Mesenchymal stem cell (in vitro differentiated cells and primary cell): Measurements from ENCODE around the gene PCDHB5.
"Not testable (repeated sequence)": the region's sequence is repeated elsewhere in the genome, so short reads cannot be mapped to it uniquely, and the experiment has no call there.

Experiments used
- DNase-seq: peaks from one replicate; pipeline ENCODE4 v3.0.0-alpha.2; 2013
- H2AFZ ChIP-seq: one replicate; pipeline ENCODE4 v1.6.1; 2013; ENCODE audit warnings: low read depth, mild to moderate bottlenecking, control low read depth, inconsistent platforms, low read length, moderate library complexity
- H2AK5ac ChIP-seq: 2 replicates; pipeline ENCODE4 v1.6.1; 2013; ENCODE audit warnings: low read length, moderate library complexity, mild to moderate bottlenecking, inconsistent platforms; ENCODE audit not compliant: severe bottlenecking
- H2BK120ac ChIP-seq: one replicate; pipeline ENCODE4 v1.6.1; 2013; ENCODE audit warnings: low read depth, mild to moderate bottlenecking, inconsistent platforms, low read length, moderate library complexity
- H2BK12ac ChIP-seq, 2 experiments: one replicate each; pipeline ENCODE4 v1.6.1; 2013; ENCODE audit warnings: inconsistent platforms in 2 of 2, low read length in 2 of 2, mild to moderate bottlenecking in 2 of 2, moderate library complexity in 2 of 2, control low read depth in 1 of 2
- H2BK15ac ChIP-seq: one replicate; pipeline ENCODE4 v1.6.1; 2013; ENCODE audit warnings: mild to moderate bottlenecking, low read depth, inconsistent platforms; ENCODE audit not compliant: poor library complexity, severe bottlenecking
- H2BK5ac ChIP-seq: 2 replicates; pipeline ENCODE4 v1.6.1; 2013; ENCODE audit warnings: low read depth, mild to moderate bottlenecking, low read length, control low read depth, inconsistent platforms; ENCODE audit not compliant: poor library complexity, severe bottlenecking
- H3K14ac ChIP-seq, 2 experiments: one replicate each; pipeline ENCODE4 v1.6.1; 2013; ENCODE audit warnings: inconsistent platforms in 2 of 2, low read length in 2 of 2, control low read depth in 1 of 2, mild to moderate bottlenecking in 1 of 2, moderate library complexity in 1 of 2
- H3K18ac ChIP-seq, 2 experiments: one replicate each; pipeline ENCODE4 v1.6.1; 2013; ENCODE audit warnings: inconsistent platforms in 2 of 2, low read length in 2 of 2, control low read depth in 1 of 2, low read depth in 1 of 2, mild to moderate bottlenecking in 1 of 2
- H3K23ac ChIP-seq, 2 experiments: one replicate each; pipeline ENCODE4 v1.6.1; 2013; ENCODE audit warnings: inconsistent platforms in 2 of 2, low read length in 2 of 2, mild to moderate bottlenecking in 2 of 2, moderate library complexity in 2 of 2, control low read depth in 1 of 2
- H3K27ac ChIP-seq: 2 replicates; pipeline ENCODE4 v1.5.1; 2013; ENCODE audit warnings: mild to moderate bottlenecking, moderate library complexity, low read length, control low read depth, inconsistent platforms; ENCODE audit not compliant: poor library complexity, severe bottlenecking
- H3K27me3 ChIP-seq, 2 experiments: 2 replicates each; pipeline versions ENCODE4 v1.6.1 to v1.7.0; 2013; ENCODE audit warnings: low read length in 2 of 2, mild to moderate bottlenecking in 2 of 2, moderate library complexity in 2 of 2, control low read depth in 1 of 2, inconsistent platforms in 1 of 2; ENCODE audit not compliant: control insufficient read depth in 1 of 2, insufficient read depth in 1 of 2
- H3K36me3 ChIP-seq, 2 experiments: 2 replicates each; pipeline versions ENCODE4 v1.6.1 to v1.7.0; 2013; ENCODE audit warnings: low read length in 2 of 2, control low read depth in 1 of 2, inconsistent platforms in 1 of 2, low read depth in 1 of 2, mild to moderate bottlenecking in 1 of 2; ENCODE audit not compliant: insufficient read depth in 2 of 2, control insufficient read depth in 1 of 2
- H3K4ac ChIP-seq, 2 experiments: one replicate each; pipeline ENCODE4 v1.6.1; 2013; ENCODE audit warnings: inconsistent platforms in 2 of 2, low read length in 2 of 2, mild to moderate bottlenecking in 2 of 2, moderate library complexity in 2 of 2, control low read depth in 1 of 2, low read depth in 1 of 2
- H3K4me1 ChIP-seq: 2 replicates; pipeline ENCODE4 v1.6.1; 2013; ENCODE audit warnings: low read depth, low read length, control low read depth; ENCODE audit not compliant: control insufficient read depth, insufficient read depth
- H3K4me2 ChIP-seq: 2 replicates; pipeline ENCODE4 v1.6.1; 2013; ENCODE audit warnings: low read length, mild to moderate bottlenecking, inconsistent platforms; ENCODE audit not compliant: poor library complexity, severe bottlenecking
- H3K4me3 ChIP-seq, 2 experiments: 2 replicates each; pipeline versions ENCODE4 v1.5.1 to v1.7.0; 2013; ENCODE audit warnings: low read length in 2 of 2, mild to moderate bottlenecking in 2 of 2, control low read depth in 1 of 2, low read depth in 1 of 2; ENCODE audit not compliant: insufficient read depth in 1 of 2
- H3K79me1 ChIP-seq: replicated peaks from 2 replicates; pipeline ENCODE4 v1.6.1; 2013; ENCODE audit warnings: mild to moderate bottlenecking, control low read depth, low read length, inconsistent platforms; ENCODE audit not compliant: poor library complexity, severe bottlenecking
- H3K9ac ChIP-seq: 2 replicates; pipeline ENCODE4 v1.7.0; 2013; ENCODE audit warnings: mild to moderate bottlenecking, low read length, moderate library complexity
- H3K9me3 ChIP-seq: 2 replicates; pipeline ENCODE4 v1.7.0; 2013; ENCODE audit warnings: mild to moderate bottlenecking, low read length; ENCODE audit not compliant: control insufficient read depth
- H4K8ac ChIP-seq: one replicate; pipeline ENCODE4 v1.6.1; 2013; ENCODE audit warnings: inconsistent platforms, mild to moderate bottlenecking, low read length, moderate library complexity
- H4K91ac ChIP-seq: one replicate; pipeline ENCODE4 v1.6.1; 2013; ENCODE audit warnings: mild to moderate bottlenecking, low read length, inconsistent platforms
- WGBS: methylation state at CpG from one replicate; pipeline ENCODE4 v1.1.7; 2013; ENCODE audit warnings: mixed read lengths; 5-methylcytosine and 5-hydroxymethylcytosine counted together

Gene PCDHB5

GRCh38 chr5:141182248-141182647 is 47.2 kb downstream of the PCDHB5 start, which contains the start of gene PCDHB16:
PCDHB16 (plus strand) TSS chr5:141182387; CDS start chr5:141182560, 173 bp downstream.
- Histone ChIP-seq H3K18ac (no peak within 1 kb of the TSS), H2BK12ac (no peak within 1 kb of the TSS), H2BK15ac (no peak within 1 kb of the TSS), H3K9me3 (peaks cover 53% of the 10 kb centered on the region), H2AK5ac (no peak within 1 kb of the TSS), H3K79me1 (no peaks in the 10 kb centered on the region), H2BK120ac (no peak within 1 kb of the TSS), H3K27me3 (no peaks in the 10 kb centered on the region), H3K4me2 (no peak within 1 kb of the TSS), H3K14ac (no peak within 1 kb of the TSS), H2AFZ (no peak within 1 kb of the TSS), H4K91ac (no peak within 1 kb of the TSS), H3K4me3 (peak within 1 kb of the TSS in 1 of 2 experiments; percentile 57), H2BK5ac (no peak within 1 kb of the TSS), H4K8ac (no peak within 1 kb of the TSS), H3K27ac (no peak within 1 kb of the TSS), H3K36me3 (no peaks in the 10 kb centered on the region), H3K9ac (peak within 1 kb of the TSS; percentile 73), H3K23ac (no peak within 1 kb of the TSS), H3K4me1 (no peaks in the 10 kb centered on the region), H3K4ac (no peak within 1 kb of the TSS)
- WGBS: 51% methylated on average over 13 of the region's 13 CpGs
- no peak for DNase-seq

GRCh38 chr5:141184117-141184855 is 49.3 kb downstream of the PCDHB5 start:
- H3K9ac ChIP-seq, H2BK120ac ChIP-seq, H2BK5ac ChIP-seq, H3K27ac ChIP-seq, H3K4me2 ChIP-seq, H3K79me1 ChIP-seq, H3K4me1 ChIP-seq, H3K23ac ChIP-seq, H4K8ac ChIP-seq, H2BK15ac ChIP-seq, H3K14ac ChIP-seq, H3K4me3 ChIP-seq, H3K4ac ChIP-seq, H4K91ac ChIP-seq, H3K27me3 ChIP-seq, H2AFZ ChIP-seq, H2AK5ac ChIP-seq, DNase-seq, H3K18ac ChIP-seq, H3K36me3 ChIP-seq, H2BK12ac ChIP-seq: not testable (repeated sequence)
- H3K9me3 ChIP-seq: peaks cover 40% of the 10 kb centered on the region
- 96% methylated on average over 21 of the region's 69 CpGs for WGBS

- Histone ChIP-seq H4K8ac (no peak within 1 kb of the TSS), H3K18ac (no peak within 1 kb of the TSS), H3K23ac (no peak within 1 kb of the TSS), H3K4me1 (no peaks in the 10 kb centered on the region), H3K4me3 (peak within 1 kb of the TSS in 1 of 2 experiments; percentile 51), H3K36me3 (no peaks in the 10 kb centered on the region), H2AK5ac (no peak within 1 kb of the TSS), H2BK120ac (no peak within 1 kb of the TSS), H3K4ac (no peak within 1 kb of the TSS), H3K27me3 (no peaks in the 10 kb centered on the region), H3K4me2 (no peak within 1 kb of the TSS), H3K9ac (no peak within 1 kb of the TSS), H3K14ac (no peak within 1 kb of the TSS), H2BK15ac (no peak within 1 kb of the TSS), H2BK12ac (no peak within 1 kb of the TSS), H3K79me1 (no peaks in the 10 kb centered on the region), H3K9me3 (peaks cover 45% of the 10 kb centered on the region), H4K91ac (no peak within 1 kb of the TSS), H2BK5ac (no peak within 1 kb of the TSS), H3K27ac (no peak within 1 kb of the TSS), H2AFZ (no peak within 1 kb of the TSS)
- DNase-seq: peak; percentile 32
- WGBS: 49% methylated on average over 6 of the region's 9 CpGs
These were observed 52.0 kb downstream of the PCDHB5 start, which contains the start of gene PCDHB9 for GRCh38 chr5:141186897-141187512. PCDHB9 (plus strand) TSS chr5:141187161; CDS start chr5:141187319, 158 bp downstream.
